GM12878 (cell line): ENCODE measurements around the gene SLC38A3. TPM values are rescaled to one million over a fixed set of nuclear protein-coding genes. Genes with fewer than 3 reads are reported as not detected.

ENCODE experiments used
- ATAC-seq: fragments of 200-7000 bp; cut with Tn5 transposase; 3 replicates; pipeline ENCODE4 v1.9.1; 2020; ENCODE audit warnings: mild to moderate bottlenecking, moderate library complexity
- BruUV-seq: library from RNA; stranded (reverse); fragments of 400-500 nt; replicated peaks from 2 replicates; lab custom pipeline; 2021; lab: Mats Ljungman, UMichigan
- CTCF ChIA-PET: fragments of 300-600 bp; sonication (Branson Sonifier 250); formaldehyde crosslinking; extraction: SDS; loops from one replicate; lab custom pipeline; 2021; ENCODE audit warnings: inconsistent platforms; lab: Yijun Ruan, JAX
- POLR2A ChIA-PET: fragments of 350-600 bp; formaldehyde crosslinking; extraction: SDS; loops from one replicate; lab custom pipeline; 2021; ENCODE audit warnings: inconsistent platforms; lab: Charles Lee
- RAD21 ChIA-PET: fragments of 300-600 bp; sonication (Branson Sonifier 250); formaldehyde crosslinking; loops from one replicate; lab custom pipeline; 2023; ENCODE audit warnings: antibody characterized with exemption; ENCODE audit not compliant: unreplicated experiment; lab: Charles Lee
- SMC1A ChIA-PET: fragments of 300-600 bp; sonication (Branson Sonifier 250); formaldehyde crosslinking; loops from one replicate; lab custom pipeline; 2023; ENCODE audit not compliant: unreplicated experiment, uncharacterized antibody; lab: Charles Lee
- DNase-seq: peaks from one replicate; pipeline ENCODE4 v3.0.0-alpha.2; 2011; ENCODE audit warnings: low read depth, low spot score
- FAIRE-seq: peaks from 3 replicates; lab custom pipeline; 2011; peaks lifted over from hg19 to GRCh38; lab: Jason Lieb, UNC
- H2AFZ ChIP-seq: 2 replicates; pipeline ENCODE4 v1.6.0; 2011; ENCODE audit warnings: low read depth, low read length, control low read depth; ENCODE audit not compliant: control insufficient read depth
- H3K27ac ChIP-seq: 2 replicates; pipeline ENCODE4 v1.5.1; 2011; ENCODE audit warnings: control low read depth; ENCODE audit not compliant: control insufficient read depth, insufficient read depth
- H3K27me3 ChIP-seq, 2 experiments: replicated peaks in 1 of 2; 2 replicates each; pipeline versions ENCODE4 v1.6.0 to v1.6.1; 2011; ENCODE audit warnings: low read length in 1 of 2; ENCODE audit not compliant: control insufficient read depth in 2 of 2, insufficient read depth in 2 of 2
- H3K36me3 ChIP-seq, 2 experiments: 2 replicates each; pipeline ENCODE4 v1.5.1; 2011; ENCODE audit warnings: low read length in 1 of 2; ENCODE audit not compliant: control insufficient read depth in 2 of 2, insufficient read depth in 2 of 2
- H3K4me1 ChIP-seq: 2 replicates; pipeline ENCODE4 v1.6.1; 2011; ENCODE audit warnings: mild to moderate bottlenecking, low read length, moderate library complexity, mixed read lengths; ENCODE audit not compliant: control insufficient read depth, insufficient read depth
- H3K4me2 ChIP-seq: 2 replicates; pipeline ENCODE4 v1.6.0; 2011; ENCODE audit warnings: control low read depth; ENCODE audit not compliant: control insufficient read depth, insufficient read depth
- H3K4me3 ChIP-seq: fragments of 200-600 bp; sonication (generic); 2 replicates; pipeline ENCODE4 v1.5.1; 2016
- H3K79me2 ChIP-seq: 2 replicates; pipeline ENCODE4 v1.6.0; 2011; ENCODE audit warnings: low read length; ENCODE audit not compliant: control insufficient read depth, insufficient read depth
- H3K9ac ChIP-seq: 2 replicates; pipeline ENCODE4 v1.8.0; 2011; ENCODE audit warnings: low read length, control low read depth, mixed read lengths; ENCODE audit not compliant: control insufficient read depth, insufficient read depth
- H3K9me3 ChIP-seq: replicated peaks from 3 replicates; pipeline ENCODE4 v1.5.1; 2011; ENCODE audit warnings: mild to moderate bottlenecking, low read length; ENCODE audit not compliant: control insufficient read depth, insufficient read depth
- H4K20me1 ChIP-seq: 2 replicates; pipeline ENCODE4 v1.6.0; 2011; ENCODE audit not compliant: control insufficient read depth, insufficient read depth
- MLLT1 ChIP-seq: fragments of 450-650 bp; IDR thresholded peaks from 2 replicates; pipeline ENCODE4 v1.6.1; 2016; ENCODE audit warnings: mild to moderate bottlenecking
- PML ChIP-seq: IDR thresholded peaks from 2 replicates; pipeline ENCODE4 v1.6.1; 2012; ENCODE audit warnings: low read length, inconsistent platforms
- USF1 ChIP-seq: IDR thresholded peaks from 2 replicates; pipeline ENCODE4 v1.6.1; 2011; ENCODE audit warnings: borderline replicate concordance, low read depth, mild to moderate bottlenecking, moderate library complexity, mixed read lengths, low read length; ENCODE audit not compliant: insufficient read depth; ENCODE audit errors: extremely low read length
- YY1 ChIP-seq: IDR thresholded peaks from 2 replicates; pipeline ENCODE4 v1.6.1; 2011; ENCODE audit warnings: low read depth, mild to moderate bottlenecking, low read length
- WGBS: methylation state at CpG from one replicate; pipeline ENCODE4 v1.1.6; 2016; ENCODE audit warnings: low lambda C conversion rate; ENCODE audit not compliant: insufficient replicate concordance, insufficient coverage; ENCODE audit errors: missing lambda C conversion rate; 5-methylcytosine and 5-hydroxymethylcytosine counted together
- in situ Hi-C: fragments of 300-500 bp; cut with MboI; formaldehyde crosslinking; loops from 9 replicates; pipeline ENCODE4 v1.14.3; 2018; ENCODE audit warnings: mixed read lengths
- intact Hi-C: fragments of 100-400 bp; cut with micrococcal nuclease; formaldehyde crosslinking; loops from one replicate; pipeline ENCODE4 v1.14.2; 2022; ENCODE audit not compliant: unreplicated experiment
- polyA plus RNA-seq, 11 experiments: library from polyadenylated mRNA; depleted of rRNA in 4 of 11; unstranded in 6 of 11; stranded (reverse) in 5 of 11; fragments of >200 nt; fragmentation: Nextera tagmentation in 4 of 11; fragmentation: Illumina TruSeq in 1 of 11; extraction: Ambion mirVana in 4 of 11; extraction: Trizol in 1 of 11; gene quantifications; 1 replicate in 1 of 11; 2 replicates in 10 of 11; pipeline versions ENCODE4 v1.2.1 to v1.2.3, GENCODE V29; 2011 to 2016; ENCODE audit warnings: inconsistent platforms in 2 of 11, missing spikeins in 2 of 11, low read depth in 1 of 11
- total RNA-seq, 4 experiments: library from RNA; depleted of rRNA in 3 of 4; stranded (reverse); fragments of >200 nt in 3 of 4; fragmentation: Illumina TruSeq in 1 of 4; extraction: Trizol in 1 of 4; gene quantifications; 2 replicates each; pipeline versions ENCODE4 v1.2.1 to v1.2.3, GENCODE V29; 2013 to 2021

Gene SLC38A3
- total and polyA plus RNA-seq, 10 of the 15 experiments (the other 5 are each of a cell fraction or from before 2014, with no cell fraction given): 0.14 TPM; not detected in 9

GRCh38 chr3:50158530-50159146 is 46.4 kb upstream of the SLC38A3 start (continued):
- TF ChIP-seq USF1 (no peak), PML (no peak)
- TF ChIP-seq, all 136 proteins: peak for 0

GRCh38 chr3:50160561-50160983 is 44.5 kb upstream of the SLC38A3 start:
- no peak for FAIRE-seq
- in situ Hi-C loops: no loop called here
- RAD21 ChIA-PET: no interaction called here

More at GRCh38 chr3:50160561-50160983, 44.5 kb upstream of the SLC38A3 start:
- intact Hi-C loops: no loop called here
- POLR2A ChIA-PET: no interaction called here
- Histone ChIP-seq H4K20me1 (no peaks in the 10 kb centered on the region; the same call in 1 of the 2 replicates), H3K4me1 (no peaks in the 10 kb centered on the region), H3K4me2 (no peak overlapping the region), H3K27ac (no peak overlapping the region), H2AFZ (no peak overlapping the region), H3K27me3 (peaks cover 5 to 6% of the 10 kb centered on the region in 2 experiments), H3K9ac (no peak overlapping the region), H3K4me3 (no peak overlapping the region), H3K79me2 (no peaks in the 10 kb centered on the region), H3K36me3 (no peaks in the 10 kb centered on the region), H3K9me3 (no peaks in the 10 kb centered on the region)
- ATAC-seq (no peak), DNase-seq (no peak)
- CTCF ChIA-PET: interaction anchor here (0.6 kb wide), 1 partner anchor 547 kb away, joined by 3 read pairs; no protein-coding TSS in a partner anchor
- TF ChIP-seq MLLT1 (no peak), YY1 (no peak)
- no TSS peak for BruUV-seq
- WGBS: 21% methylated on average over 7 of the region's 7 CpGs
- SMC1A ChIA-PET: no interaction called here
